Measurements from ENCODE around the gene WWP2.

DNA sequence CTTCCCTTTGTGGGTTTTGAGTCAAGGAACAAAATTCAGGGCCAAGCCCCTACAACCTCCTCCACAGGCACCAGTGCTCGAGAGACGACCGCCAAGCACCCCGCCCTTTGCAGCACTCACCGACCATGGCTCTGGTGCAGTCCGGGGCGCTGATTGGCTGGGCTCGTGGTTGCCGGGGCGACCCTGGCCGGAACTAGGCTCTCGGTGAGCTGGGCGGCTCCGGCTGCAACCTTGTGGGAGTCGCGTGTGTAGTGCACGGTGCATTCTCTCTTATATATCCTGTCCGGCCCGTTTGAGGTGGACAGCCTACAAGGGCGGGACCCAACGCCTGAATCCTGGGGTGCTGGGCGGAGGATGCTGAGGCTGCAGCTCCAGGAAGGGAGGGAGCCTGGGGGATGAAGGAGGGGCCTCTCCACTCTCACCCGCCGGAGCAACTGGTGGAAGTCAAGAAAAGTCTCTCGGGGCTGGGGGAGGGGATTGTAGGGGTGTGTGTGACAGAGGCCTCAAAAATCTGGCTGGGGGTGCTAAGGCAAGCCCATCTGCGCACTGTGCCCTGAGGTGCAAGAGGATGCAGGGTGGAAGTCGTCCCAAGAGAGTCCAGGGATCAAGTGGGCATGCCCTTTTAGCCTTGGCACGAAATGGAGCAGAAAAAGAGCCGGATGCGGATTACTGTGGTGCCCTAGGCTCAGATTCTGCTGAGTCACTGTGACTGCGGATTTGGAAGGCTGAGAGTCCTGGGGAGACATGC, 35.6 kb upstream of the WWP2 start, which contains the start of gene NQO1:
- TF ChIP-seq MAX (IDR thresholded peaks at IDR 0.05; ENCODE audit: insufficient read depth, insufficient read length) = no peak
- TF ChIP-seq JUN (IDR thresholded peaks at IDR 0.05; ENCODE audit: borderline replicate concordance, insufficient read depth, insufficient read length, low read depth) = no peak
- TF ChIP-seq POLR2A (IDR thresholded peaks at IDR 0.05; ENCODE audit: low read depth, low read length) = peak; percentile 91
- TF ChIP-seq, protein P1, sequence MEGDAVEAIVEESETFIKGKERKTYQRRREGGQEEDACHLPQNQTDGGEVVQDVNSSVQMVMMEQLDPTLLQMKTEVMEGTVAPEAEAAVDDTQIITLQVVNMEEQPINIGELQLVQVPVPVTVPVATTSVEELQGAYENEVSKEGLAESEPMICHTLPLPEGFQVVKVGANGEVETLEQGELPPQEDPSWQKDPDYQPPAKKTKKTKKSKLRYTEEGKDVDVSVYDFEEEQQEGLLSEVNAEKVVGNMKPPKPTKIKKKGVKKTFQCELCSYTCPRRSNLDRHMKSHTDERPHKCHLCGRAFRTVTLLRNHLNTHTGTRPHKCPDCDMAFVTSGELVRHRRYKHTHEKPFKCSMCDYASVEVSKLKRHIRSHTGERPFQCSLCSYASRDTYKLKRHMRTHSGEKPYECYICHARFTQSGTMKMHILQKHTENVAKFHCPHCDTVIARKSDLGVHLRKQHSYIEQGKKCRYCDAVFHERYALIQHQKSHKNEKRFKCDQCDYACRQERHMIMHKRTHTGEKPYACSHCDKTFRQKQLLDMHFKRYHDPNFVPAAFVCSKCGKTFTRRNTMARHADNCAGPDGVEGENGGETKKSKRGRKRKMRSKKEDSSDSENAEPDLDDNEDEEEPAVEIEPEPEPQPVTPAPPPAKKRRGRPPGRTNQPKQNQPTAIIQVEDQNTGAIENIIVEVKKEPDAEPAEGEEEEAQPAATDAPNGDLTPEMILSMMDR (IDR thresholded peaks at IDR 0.05; ENCODE audit: extremely low read depth in 1 of 2, insufficient read depth in 1 of 2, low read depth in 1 of 2, low read length in 2 of 2) = no peak
- TF ChIP-seq EZH2 (IDR thresholded peaks at IDR 0.05; ENCODE audit: borderline replicate concordance, low read depth, low read length, severe bottlenecking) = no peak
- TF ChIP-seq POLR2AphosphoS5 (IDR thresholded peaks at IDR 0.05; ENCODE audit: insufficient read depth, low read depth, low read length) = peak; percentile 81
- TF ChIP-seq GATA2 (IDR thresholded peaks at IDR 0.05; ENCODE audit: insufficient read depth, insufficient read length, low read depth, low read length) = no peak
- peak; percentile 45 for TF ChIP-seq MYC (IDR thresholded peaks at IDR 0.05; ENCODE audit: low read depth, low read length)
- TF ChIP-seq FOS (IDR thresholded peaks at IDR 0.05; ENCODE audit: borderline replicate concordance, insufficient read depth, low read length) = no peak

Measured in endothelial cell of umbilical vein (primary cell).